Measurements from ENCODE around the gene PECR. TPM values are rescaled to one million over a fixed set of nuclear protein-coding genes. Genes with fewer than 3 reads are reported as not detected.

Gene PECR
- total RNA-seq, 1 donor from 2014 or later: 6.6 TPM

GRCh38 chr2:216064014-216064630 lies 17.5 kb downstream of the PECR start:
- DNase-seq (ENCODE audit: low spot score): no peak
- peaks cover 4% of the 10 kb centered on the region for H3K4me1 Mint-ChIP-seq (ENCODE audit: low read depth)
- TF ChIP-seq, protein P1, sequence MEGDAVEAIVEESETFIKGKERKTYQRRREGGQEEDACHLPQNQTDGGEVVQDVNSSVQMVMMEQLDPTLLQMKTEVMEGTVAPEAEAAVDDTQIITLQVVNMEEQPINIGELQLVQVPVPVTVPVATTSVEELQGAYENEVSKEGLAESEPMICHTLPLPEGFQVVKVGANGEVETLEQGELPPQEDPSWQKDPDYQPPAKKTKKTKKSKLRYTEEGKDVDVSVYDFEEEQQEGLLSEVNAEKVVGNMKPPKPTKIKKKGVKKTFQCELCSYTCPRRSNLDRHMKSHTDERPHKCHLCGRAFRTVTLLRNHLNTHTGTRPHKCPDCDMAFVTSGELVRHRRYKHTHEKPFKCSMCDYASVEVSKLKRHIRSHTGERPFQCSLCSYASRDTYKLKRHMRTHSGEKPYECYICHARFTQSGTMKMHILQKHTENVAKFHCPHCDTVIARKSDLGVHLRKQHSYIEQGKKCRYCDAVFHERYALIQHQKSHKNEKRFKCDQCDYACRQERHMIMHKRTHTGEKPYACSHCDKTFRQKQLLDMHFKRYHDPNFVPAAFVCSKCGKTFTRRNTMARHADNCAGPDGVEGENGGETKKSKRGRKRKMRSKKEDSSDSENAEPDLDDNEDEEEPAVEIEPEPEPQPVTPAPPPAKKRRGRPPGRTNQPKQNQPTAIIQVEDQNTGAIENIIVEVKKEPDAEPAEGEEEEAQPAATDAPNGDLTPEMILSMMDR (IDR thresholded peaks at IDR 0.05): peak; percentile 36

GRCh38 chr2:216059233-216059834 lies 22.3 kb downstream of the PECR start:
- Mint-ChIP-seq H3K27ac (ENCODE audit: unreplicated experiment) (no peak overlapping the region), H3K27me3 (ENCODE audit: low read depth) (no peaks in the 10 kb centered on the region), H3K4me1 (ENCODE audit: low read depth) (peaks cover 11% of the 10 kb centered on the region), H3K4me3 (ENCODE audit: unreplicated experiment) (no peak overlapping the region), H3K9me3 (ENCODE audit: low read depth) (no peaks in the 10 kb centered on the region), H3K36me3 (ENCODE audit: low read depth) (peaks cover 2% of the 10 kb centered on the region)
- DNase-seq (ENCODE audit: low spot score): no peak
- TF ChIP-seq, protein P1 (IDR thresholded peaks at IDR 0.05): peak; percentile 47

More at GRCh38 chr2:216064014-216064630, 17.5 kb downstream of the PECR start:
- H3K27ac Mint-ChIP-seq (ENCODE audit: unreplicated experiment): no peak overlapping the region
- H3K4me3 Mint-ChIP-seq (ENCODE audit: unreplicated experiment): no peak overlapping the region
- no peaks in the 10 kb centered on the region for H3K36me3 Mint-ChIP-seq (ENCODE audit: low read depth)
- H3K27me3 Mint-ChIP-seq (ENCODE audit: low read depth): no peaks in the 10 kb centered on the region
- no peaks in the 10 kb centered on the region for H3K9me3 Mint-ChIP-seq (ENCODE audit: low read depth)

- H3K27ac Mint-ChIP-seq (ENCODE audit: unreplicated experiment): peak overlapping the region; percentile 38
- H3K36me3 Mint-ChIP-seq (ENCODE audit: low read depth): peaks cover 2% of the 10 kb centered on the region
- H3K27me3 Mint-ChIP-seq (ENCODE audit: low read depth): no peaks in the 10 kb centered on the region
- DNase-seq (ENCODE audit: low spot score): no peak
- H3K4me3 Mint-ChIP-seq (ENCODE audit: unreplicated experiment): no peak overlapping the region
- H3K4me1 Mint-ChIP-seq (ENCODE audit: low read depth): peaks cover 11% of the 10 kb centered on the region
- no peaks in the 10 kb centered on the region for H3K9me3 Mint-ChIP-seq (ENCODE audit: low read depth)
- TF ChIP-seq, protein P1 (IDR thresholded peaks at IDR 0.05): no peak
These were observed 23.9 kb downstream of the PECR start for GRCh38 chr2:216057688-216058193.

DNA sequence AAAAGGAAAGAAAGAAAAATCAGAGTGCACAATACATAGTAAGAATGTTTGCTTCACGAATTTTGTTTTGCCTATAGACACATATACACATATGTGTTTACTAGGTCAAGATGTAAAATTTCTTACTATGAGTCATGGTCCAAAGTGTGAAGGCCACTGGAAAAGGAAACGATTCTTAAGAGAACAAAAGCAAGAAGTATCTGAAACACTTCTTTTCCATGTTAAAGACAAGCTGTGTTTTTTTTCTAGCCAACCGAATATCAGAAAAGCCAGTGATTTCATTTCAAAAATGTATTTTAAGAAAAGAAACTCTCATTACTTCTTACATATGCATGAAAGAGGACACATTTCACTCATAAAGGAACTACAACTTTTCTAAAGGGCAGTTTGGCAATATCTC lies 24.9 kb downstream of the PECR start:
- TF ChIP-seq, protein P1 (IDR thresholded peaks at IDR 0.05): no peak
- Mint-ChIP-seq H3K27me3 (ENCODE audit: low read depth) (no peaks in the 10 kb centered on the region), H3K9me3 (ENCODE audit: low read depth) (peaks cover 4% of the 10 kb centered on the region), H3K4me3 (ENCODE audit: unreplicated experiment) (no peak overlapping the region), H3K4me1 (ENCODE audit: low read depth) (peaks cover 11% of the 10 kb centered on the region), H3K27ac (ENCODE audit: unreplicated experiment) (no peak overlapping the region), H3K36me3 (ENCODE audit: low read depth) (peaks cover 4% of the 10 kb centered on the region)
- no peak for DNase-seq (ENCODE audit: low spot score)

DNA sequence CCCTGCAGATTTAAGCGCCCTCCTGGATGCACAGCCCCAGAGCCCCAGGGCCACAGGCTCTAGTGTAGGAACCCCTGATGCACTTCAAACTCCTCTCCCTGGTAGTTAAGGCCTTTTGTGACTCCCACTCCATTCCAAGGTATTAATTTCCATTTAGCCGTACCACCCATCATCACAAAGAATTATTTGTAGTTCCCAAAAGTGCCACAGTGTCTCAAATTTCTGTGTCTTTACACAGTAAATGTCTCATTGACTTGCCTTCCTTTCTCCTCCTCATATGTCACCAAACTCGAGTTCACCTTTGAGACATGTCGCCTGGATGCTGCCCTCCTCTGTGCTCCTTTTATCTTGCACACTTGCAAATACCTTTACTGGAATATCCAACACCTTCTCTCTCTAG lies 25.9 kb downstream of the PECR start:
- H3K9me3 Mint-ChIP-seq (ENCODE audit: low read depth): peaks cover 4% of the 10 kb centered on the region
- H3K27ac Mint-ChIP-seq (ENCODE audit: unreplicated experiment): no peak overlapping the region
- no peak for DNase-seq (ENCODE audit: low spot score)
- H3K36me3 Mint-ChIP-seq (ENCODE audit: low read depth): peaks cover 4% of the 10 kb centered on the region
- no peaks in the 10 kb centered on the region for H3K27me3 Mint-ChIP-seq (ENCODE audit: low read depth)
- H3K4me1 Mint-ChIP-seq (ENCODE audit: low read depth): peaks cover 11% of the 10 kb centered on the region
- TF ChIP-seq, protein P1 (IDR thresholded peaks at IDR 0.05): no peak
- no peak overlapping the region for H3K4me3 Mint-ChIP-seq (ENCODE audit: unreplicated experiment)

Data from chondrocyte (in vitro differentiated cells).